ENCODE data around the gene DXO.

GRCh38 chr6:31940256-31940664 is 31.7 kb downstream of the DXO start:
- TF ChIP-seq, protein P1, sequence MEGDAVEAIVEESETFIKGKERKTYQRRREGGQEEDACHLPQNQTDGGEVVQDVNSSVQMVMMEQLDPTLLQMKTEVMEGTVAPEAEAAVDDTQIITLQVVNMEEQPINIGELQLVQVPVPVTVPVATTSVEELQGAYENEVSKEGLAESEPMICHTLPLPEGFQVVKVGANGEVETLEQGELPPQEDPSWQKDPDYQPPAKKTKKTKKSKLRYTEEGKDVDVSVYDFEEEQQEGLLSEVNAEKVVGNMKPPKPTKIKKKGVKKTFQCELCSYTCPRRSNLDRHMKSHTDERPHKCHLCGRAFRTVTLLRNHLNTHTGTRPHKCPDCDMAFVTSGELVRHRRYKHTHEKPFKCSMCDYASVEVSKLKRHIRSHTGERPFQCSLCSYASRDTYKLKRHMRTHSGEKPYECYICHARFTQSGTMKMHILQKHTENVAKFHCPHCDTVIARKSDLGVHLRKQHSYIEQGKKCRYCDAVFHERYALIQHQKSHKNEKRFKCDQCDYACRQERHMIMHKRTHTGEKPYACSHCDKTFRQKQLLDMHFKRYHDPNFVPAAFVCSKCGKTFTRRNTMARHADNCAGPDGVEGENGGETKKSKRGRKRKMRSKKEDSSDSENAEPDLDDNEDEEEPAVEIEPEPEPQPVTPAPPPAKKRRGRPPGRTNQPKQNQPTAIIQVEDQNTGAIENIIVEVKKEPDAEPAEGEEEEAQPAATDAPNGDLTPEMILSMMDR (IDR thresholded peaks at IDR 0.05): no peak
- no peak for TF ChIP-seq EZH2 (IDR thresholded peaks at IDR 0.05; ENCODE audit: borderline replicate concordance, insufficient read depth, low read depth, low read length, poor library complexity, severe bottlenecking)

All from B cell (primary cell).